ENCODE data around the gene TANC1.
"Not testable (repeated sequence)": the region's sequence is repeated elsewhere in the genome, so short reads cannot be mapped to it uniquely, and the experiment has no call there.

TANC1 gene

GRCh38 chr2:159094173-159094737, 125.8 kb downstream of the TANC1 start:
- DNase-seq = no peak

- no peak for DNase-seq
These were observed 127.4 kb downstream of the TANC1 start for GRCh38 chr2:159095813-159096212.

- DNase-seq = not testable (repeated sequence)
These were observed 127.9 kb downstream of the TANC1 start for GRCh38 chr2:159096302-159096855.

- no peak for DNase-seq
These were observed 128.5 kb downstream of the TANC1 start for GRCh38 chr2:159096901-159097300.

- no peak for DNase-seq
These were observed 129.9 kb downstream of the TANC1 start for GRCh38 chr2:159098361-159098760.

GRCh38 chr2:159098921-159099411, 130.5 kb downstream of the TANC1 start:
- DNase-seq = no peak

- no peak for DNase-seq
These were observed 133.5 kb downstream of the TANC1 start for GRCh38 chr2:159101755-159102489.

GRCh38 chr2:159103411-159103810, 135.0 kb downstream of the TANC1 start:
- no peak for DNase-seq

GRCh38 chr2:159106109-159106508, 137.7 kb downstream of the TANC1 start:
- DNase-seq = no peak

- DNase-seq = no peak
These were observed 139.9 kb downstream of the TANC1 start for GRCh38 chr2:159108181-159108893.

GRCh38 chr2:159109517-159109916, 141.1 kb downstream of the TANC1 start:
- no peak for DNase-seq

- no peak for DNase-seq
These were observed 142.3 kb downstream of the TANC1 start for GRCh38 chr2:159110784-159111183.

- DNase-seq = no peak
These were observed 143.0 kb downstream of the TANC1 start for GRCh38 chr2:159111346-159111927.

GRCh38 chr2:159114835-159115234, 146.4 kb downstream of the TANC1 start:
- DNase-seq = no peak

- DNase-seq = no peak
These were observed 148.5 kb downstream of the TANC1 start for GRCh38 chr2:159116922-159117321.

GRCh38 chr2:159117658-159118057, 149.2 kb downstream of the TANC1 start:
- DNase-seq = no peak

GRCh38 chr2:159118115-159118858, 149.8 kb downstream of the TANC1 start:
- DNase-seq = peak; percentile 93

GRCh38 chr2:159118859-159119500, 150.5 kb downstream of the TANC1 start:
- DNase-seq = no peak

- DNase-seq = no peak
These were observed 151.3 kb downstream of the TANC1 start for GRCh38 chr2:159119652-159120257.

GRCh38 chr2:159123786-159124185, 155.3 kb downstream of the TANC1 start:
- no peak for DNase-seq

GRCh38 chr2:159124441-159124911, 156.0 kb downstream of the TANC1 start:
- DNase-seq = no peak
